NOMO-1 (cell line): Measurements from ENCODE around the gene SLX4IP.

Source experiments
- DNase-seq, 2 experiments: peaks; one replicate each; lab custom pipeline; 2025; ENCODE audit not compliant: unreplicated experiment in 2 of 2; lab: John Stamatoyannopoulos, UW

Gene SLX4IP

GRCh38 chr20:10490257-10490656, 55.2 kb downstream of the SLX4IP start:
- DNase-seq: no peak

GRCh38 chr20:10490706-10491105, 55.6 kb downstream of the SLX4IP start:
- no peak for DNase-seq

- peak; percentile 6 to 31 for DNase-seq
Measured at GRCh38 chr20:10492065-10492464, 57.0 kb downstream of the SLX4IP start.

GRCh38 chr20:10492844-10493243, 57.7 kb downstream of the SLX4IP start:
- no peak for DNase-seq

- DNase-seq: no peak
Measured at GRCh38 chr20:10495173-10495572, 60.1 kb downstream of the SLX4IP start.

DNA sequence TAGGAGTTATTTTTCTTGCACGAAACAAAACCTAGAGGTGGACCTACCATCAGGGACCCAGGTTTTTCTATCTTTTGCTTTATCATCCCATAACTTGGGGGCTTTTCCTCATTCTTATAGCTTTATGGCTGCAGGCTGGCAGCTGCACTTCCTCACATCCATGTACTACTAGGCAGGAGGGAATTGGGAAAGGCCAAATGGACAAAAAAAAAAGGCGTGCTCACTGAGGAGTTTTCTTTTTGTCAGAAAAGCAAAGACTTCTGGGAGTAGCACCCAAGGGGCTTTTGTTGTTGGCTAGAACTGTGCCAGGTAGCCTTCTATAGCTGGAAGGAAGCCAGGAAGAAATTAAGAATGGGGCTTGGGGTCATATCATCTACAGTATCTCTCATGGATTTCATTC, 61.4 kb downstream of the SLX4IP start:
- no peak for DNase-seq

- no peak for DNase-seq
Measured at GRCh38 chr20:10497283-10497682, 62.2 kb downstream of the SLX4IP start.

DNA sequence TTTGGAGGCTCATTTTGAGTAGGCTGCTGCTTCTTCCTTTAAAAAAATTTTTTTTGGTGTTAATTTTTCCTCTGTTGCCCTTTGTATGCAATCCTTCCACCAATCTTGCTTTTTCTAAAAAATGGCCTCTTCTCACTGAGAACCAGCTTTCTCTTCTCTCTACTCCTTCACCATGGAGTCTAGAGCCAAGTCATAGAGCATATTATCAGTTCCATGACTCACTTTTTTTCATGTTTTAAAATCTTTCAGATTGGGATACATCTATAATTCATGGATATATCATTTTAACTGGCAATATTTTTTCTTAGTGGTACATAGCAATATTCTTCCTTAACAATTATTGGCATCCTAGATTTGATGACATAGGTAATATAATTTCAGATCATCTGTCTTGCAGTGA, 62.7 kb downstream of the SLX4IP start:
- DNase-seq: no peak

DNA sequence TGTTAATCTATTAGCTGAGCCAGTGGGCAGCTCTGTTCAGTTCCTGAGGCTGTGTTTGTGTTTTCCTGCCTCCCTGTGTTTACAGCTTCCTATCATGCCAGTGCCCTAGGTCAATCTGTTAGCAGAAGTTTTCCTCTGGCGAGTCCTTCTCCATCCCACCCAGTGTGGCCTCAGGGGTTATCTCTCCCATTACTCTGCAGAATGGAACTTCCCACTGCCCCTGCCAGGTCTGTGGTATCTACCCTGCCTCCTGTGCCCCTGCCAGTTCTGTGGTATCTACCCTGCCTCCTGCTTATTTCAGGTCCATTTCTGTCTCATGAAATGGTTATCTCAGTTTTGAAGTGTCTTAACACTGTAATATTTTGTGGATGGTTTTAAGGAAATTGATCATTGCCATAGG, 63.1 kb downstream of the SLX4IP start:
- DNase-seq: no peak

DNA sequence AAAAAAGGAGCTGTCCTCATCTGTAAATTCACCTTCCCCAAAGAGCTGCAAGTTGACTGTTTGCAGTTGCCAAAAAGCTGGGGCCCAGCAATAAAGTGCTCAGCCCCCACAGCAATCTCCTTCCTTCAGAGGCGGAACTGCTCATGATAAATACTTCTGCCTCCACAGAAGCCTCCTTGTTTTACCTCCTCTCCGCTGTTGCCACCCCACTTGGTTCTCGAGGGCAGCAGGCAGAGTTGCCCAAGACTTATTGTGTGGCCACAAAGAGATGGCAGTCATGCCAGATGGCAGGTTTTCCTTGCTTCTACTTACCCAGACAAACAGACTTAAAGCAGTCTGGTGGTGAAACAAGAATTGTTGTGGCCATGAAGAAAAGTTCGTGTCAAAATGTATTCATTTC, 66.3 kb downstream of the SLX4IP start:
- peak; percentile 86 to 91 for DNase-seq

DNA sequence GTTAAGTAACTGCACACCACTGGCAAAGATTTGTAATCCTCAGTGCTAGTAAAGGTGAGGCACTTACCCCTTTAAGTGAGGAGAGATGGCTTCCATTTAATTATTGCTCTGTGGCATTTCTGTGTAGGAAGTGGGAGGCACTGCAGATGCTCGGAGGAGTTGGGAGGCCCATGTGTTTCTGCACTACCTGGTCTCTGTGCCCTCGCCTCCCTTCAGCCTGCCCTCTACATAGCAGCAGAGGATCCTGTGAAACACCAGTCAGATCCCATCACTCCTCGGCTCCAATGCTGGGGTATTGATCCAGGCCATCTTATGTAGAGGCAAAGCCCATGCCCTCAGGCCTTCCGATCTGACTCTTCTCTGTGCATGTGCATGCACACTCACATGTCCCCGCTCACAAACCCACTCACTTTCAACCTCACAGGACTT, 67.0 kb downstream of the SLX4IP start:
- peak; percentile 30 to 36 for DNase-seq

GRCh38 chr20:10504608-10504993, 69.5 kb downstream of the SLX4IP start:
- DNase-seq: no peak

GRCh38 chr20:10504994-10505730, 70.1 kb downstream of the SLX4IP start:
- peak; percentile 87 to 90 for DNase-seq

- DNase-seq: no peak
Measured at GRCh38 chr20:10505827-10506226, 70.7 kb downstream of the SLX4IP start.

GRCh38 chr20:10507052-10507451, 71.9 kb downstream of the SLX4IP start:
- no peak for DNase-seq

GRCh38 chr20:10508060-10508459, 73.0 kb downstream of the SLX4IP start:
- no peak for DNase-seq

DNA sequence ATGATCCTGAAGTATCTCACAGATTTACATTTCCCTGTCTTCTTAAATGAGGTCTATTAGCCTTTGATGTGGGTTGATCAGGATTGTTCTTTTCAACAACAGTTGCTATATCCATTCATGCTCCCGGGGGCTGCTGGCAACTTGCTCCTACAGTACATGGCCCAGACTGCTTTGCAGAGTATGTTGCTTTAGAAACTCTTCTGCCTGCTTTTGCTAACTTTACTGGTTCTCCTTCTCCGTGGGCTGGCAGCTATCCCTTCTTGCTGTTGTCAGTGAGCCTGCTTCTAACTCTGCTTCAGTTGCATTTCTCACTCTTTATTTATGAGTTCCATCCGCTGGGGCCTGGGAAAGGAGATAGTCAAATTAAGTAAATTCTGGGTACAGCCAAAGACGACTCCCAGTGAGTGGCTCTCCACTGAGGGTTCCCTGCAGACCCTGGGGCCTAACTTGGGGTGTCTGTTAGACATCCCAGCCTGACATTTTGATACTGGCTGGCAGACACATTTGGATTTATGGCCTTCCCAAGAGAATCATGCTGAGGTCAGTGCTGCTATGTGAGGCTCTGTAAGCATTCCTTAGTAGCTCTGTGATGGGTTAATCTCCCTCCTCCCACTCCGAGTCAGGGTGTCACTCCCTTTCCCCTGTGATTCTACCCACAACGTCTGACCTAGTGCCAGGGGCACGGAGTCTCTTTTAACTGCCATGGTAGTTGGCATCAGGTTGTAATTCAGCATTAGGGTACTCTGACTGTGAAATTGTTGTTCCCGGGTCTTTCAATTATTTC, 73.6 kb downstream of the SLX4IP start:
- no peak for DNase-seq

DNA sequence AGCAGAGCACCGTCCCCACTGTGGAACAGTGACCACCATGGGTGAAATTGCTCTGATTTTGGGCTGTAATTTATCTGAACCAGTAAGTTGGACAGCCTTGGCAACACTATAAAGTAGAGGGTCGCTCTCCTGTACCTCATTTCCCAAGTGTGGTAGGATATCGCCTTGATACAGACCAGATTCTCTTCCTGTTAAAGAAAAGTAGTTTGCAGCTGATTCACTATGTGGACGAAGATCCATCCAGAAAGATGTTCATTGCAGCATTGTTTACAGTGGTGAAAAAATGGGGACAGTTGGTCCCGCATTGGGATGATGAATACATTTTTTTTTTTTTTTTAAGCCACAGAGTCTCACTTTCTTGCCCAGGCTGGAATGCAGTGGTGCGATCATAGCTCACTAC, 74.3 kb downstream of the SLX4IP start:
- DNase-seq: no peak

DNA sequence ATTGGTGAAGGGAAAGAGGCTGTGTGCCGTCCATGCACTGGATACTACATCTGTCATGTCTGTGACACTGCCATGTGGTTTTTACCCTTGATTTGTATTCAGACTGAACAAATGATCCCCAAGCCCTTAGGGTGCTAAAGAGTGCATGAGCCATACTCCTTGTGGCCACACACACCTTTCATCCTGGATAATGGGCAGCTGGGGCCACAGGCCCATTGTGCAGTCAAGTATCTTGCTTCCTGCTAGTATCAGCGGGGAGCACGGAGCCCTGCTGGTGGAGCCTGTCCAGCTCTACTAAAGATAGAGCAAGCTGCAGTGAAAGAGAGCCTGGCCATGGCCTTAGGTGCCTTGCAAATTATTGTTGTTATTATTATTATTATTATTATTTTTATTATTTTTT, 75.1 kb downstream of the SLX4IP start:
- no peak for DNase-seq

- no peak for DNase-seq
Measured at GRCh38 chr20:10511170-10511508, 76.0 kb downstream of the SLX4IP start.

DNA sequence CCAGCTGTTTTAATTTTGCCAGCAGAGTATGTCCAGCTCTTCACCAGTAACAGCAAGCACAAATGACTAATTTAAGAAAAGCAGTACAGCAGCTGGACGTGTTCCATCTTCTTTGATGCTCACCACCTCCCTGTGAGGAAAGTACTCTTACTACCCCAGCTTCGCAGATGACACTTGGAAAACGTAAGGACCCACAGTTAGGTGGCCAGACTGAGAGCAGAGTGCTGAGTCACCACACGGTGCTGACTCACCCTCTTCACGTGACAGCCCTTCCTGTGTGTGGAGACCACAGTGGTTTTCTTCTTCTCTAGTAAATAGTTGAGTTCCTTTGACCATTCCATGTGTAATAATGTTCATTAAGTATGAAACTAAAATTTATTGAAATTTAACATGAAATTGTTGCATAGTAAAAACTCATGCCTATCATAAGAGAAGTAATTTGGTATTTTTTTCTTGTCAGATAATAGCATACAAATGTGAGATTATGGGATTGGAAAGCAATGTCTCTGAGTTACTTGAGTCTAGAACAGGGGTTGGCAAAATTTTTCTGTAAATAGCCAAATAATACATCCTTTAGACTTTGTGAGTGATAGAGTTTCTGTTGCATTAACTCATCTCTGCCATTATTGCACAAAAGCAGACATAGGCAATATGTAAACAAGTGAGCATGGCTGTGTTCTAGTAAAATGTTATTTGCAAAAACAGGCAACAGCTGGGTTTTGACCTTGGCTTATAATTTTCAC, 76.6 kb downstream of the SLX4IP start:
- DNase-seq: peak; percentile 79 to 93

GRCh38 chr20:10513061-10513460, 78.0 kb downstream of the SLX4IP start:
- DNase-seq: no peak
